GM18951 (cell line): ENCODE data around the gene FAM13A.
"Not testable (repeated sequence)": the region's sequence is repeated elsewhere in the genome, so short reads cannot be mapped to it uniquely, and the experiment has no call there.

Experiments
- POLR2A ChIP-seq: IDR thresholded peaks from 4 replicates; pipeline ENCODE4 v1.6.1; 2011; ENCODE audit warnings: mild to moderate bottlenecking; ENCODE audit not compliant: insufficient read length, insufficient read depth; ENCODE audit errors: extremely low read depth
- in situ Hi-C: fragments of 300-500 bp; cut with MboI; formaldehyde crosslinking; loops from one replicate; pipeline ENCODE4 v1.12.0; 2022; ENCODE audit warnings: low sequenced_read_pairs, mixed read lengths, inconsistent platforms; ENCODE audit not compliant: unreplicated experiment

The FAM13A gene

DNA sequence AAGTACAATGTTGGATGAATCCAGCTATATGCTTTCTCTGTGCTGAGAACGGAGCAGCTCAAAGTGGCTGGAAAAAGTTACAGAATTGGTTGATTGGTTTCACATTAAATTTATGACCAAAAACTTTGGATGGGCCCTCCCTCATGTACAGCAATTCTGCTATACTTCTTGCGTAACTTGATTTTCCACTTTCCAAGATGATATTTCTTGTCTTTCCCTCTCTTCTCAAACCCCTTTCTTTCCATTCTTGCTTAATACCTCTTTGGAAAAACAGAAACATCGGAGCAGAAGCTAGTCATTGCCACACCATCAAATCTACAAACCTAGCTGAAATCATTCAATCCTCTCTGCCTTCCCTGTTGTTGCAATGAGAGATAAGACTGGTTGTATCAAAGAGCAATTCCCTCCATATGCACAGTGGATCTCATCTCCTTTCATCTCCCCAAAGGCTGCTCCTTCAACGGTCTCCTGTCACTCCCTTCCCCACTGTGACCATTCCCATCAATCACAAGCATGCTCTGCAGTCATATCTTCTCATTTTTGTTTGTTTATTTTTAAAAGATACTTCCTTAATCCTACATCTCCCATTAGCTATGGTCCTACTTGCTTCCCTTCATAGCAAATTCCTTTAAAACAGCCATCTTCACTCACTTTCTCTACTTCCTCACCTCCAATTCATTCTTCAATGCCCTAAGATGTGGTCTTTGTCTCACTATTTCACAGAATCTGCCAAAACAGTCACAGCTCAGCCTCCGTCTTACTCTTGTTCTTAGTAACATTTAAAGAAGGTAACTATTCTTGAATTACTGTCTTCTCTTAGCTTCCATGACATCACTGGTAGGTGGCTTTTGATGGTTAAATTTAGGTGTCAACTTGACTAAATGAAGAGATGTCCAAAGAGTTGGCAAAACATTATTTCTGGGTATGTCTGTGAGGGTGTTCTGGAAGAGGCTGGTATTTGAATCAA, 145.5 kb downstream of the FAM13A start:
- in situ Hi-C loops, result no loop called here
- TF ChIP-seq POLR2A, result no peak

- TF ChIP-seq POLR2A, result no peak
- in situ Hi-C loops, result no loop called here
Measured at GRCh38 chr4:88910101-88910500, 146.9 kb downstream of the FAM13A start.

- in situ Hi-C loops, result no loop called here
- no peak for TF ChIP-seq POLR2A
Measured at GRCh38 chr4:88908521-88908920, 148.5 kb downstream of the FAM13A start.

GRCh38 chr4:88908003-88908402, 149.0 kb downstream of the FAM13A start:
- in situ Hi-C loops, result no loop called here
- TF ChIP-seq POLR2A, result no peak

- in situ Hi-C loops, result no loop called here
- no peak for TF ChIP-seq POLR2A
Measured at GRCh38 chr4:88907478-88907877, 149.5 kb downstream of the FAM13A start.

DNA sequence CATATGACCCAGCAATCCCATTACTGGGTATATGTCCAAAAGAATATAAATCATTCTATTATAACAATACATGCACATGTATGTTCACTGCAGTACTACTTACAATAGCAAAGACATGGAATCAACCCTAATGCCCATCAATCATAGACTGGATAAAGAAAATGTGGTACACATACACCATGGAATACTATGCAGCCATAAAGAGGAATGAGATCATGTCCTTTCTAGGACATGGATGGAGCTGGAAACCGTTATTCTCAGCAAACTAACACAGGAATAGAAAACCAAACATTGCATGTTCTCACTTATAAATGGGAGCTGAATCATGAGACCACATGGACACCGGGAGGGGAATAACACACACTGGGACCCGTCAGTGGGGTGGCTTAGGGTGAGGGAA, 152.7 kb downstream of the FAM13A start:
- in situ Hi-C loops, result not testable (repeated sequence)

- in situ Hi-C loops, result no loop called here
Measured at GRCh38 chr4:88900432-88900831, 156.6 kb downstream of the FAM13A start.

DNA sequence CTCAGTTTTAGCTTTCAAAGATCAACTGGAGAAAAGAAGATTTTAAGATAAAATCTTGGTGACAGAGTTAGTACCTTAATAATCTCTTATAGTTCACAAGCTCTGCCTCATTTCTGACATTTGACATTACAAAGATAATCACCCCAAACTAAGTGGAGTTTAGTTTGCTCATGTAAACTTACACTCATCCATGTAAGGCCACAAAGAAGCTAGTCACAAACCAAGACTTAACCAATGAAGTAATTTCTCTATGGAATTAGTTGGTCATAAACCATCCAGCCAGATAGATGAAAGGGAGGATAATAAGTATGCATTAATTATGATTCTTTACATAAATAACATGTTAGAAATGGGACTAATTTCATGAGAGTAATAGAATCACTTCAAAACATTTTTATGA, 159.2 kb downstream of the FAM13A start:
- TF ChIP-seq POLR2A, result no peak
- in situ Hi-C loops, result no loop called here

More at GRCh38 chr4:88900432-88900831, 156.6 kb downstream of the FAM13A start:
- TF ChIP-seq POLR2A, result no peak

DNA sequence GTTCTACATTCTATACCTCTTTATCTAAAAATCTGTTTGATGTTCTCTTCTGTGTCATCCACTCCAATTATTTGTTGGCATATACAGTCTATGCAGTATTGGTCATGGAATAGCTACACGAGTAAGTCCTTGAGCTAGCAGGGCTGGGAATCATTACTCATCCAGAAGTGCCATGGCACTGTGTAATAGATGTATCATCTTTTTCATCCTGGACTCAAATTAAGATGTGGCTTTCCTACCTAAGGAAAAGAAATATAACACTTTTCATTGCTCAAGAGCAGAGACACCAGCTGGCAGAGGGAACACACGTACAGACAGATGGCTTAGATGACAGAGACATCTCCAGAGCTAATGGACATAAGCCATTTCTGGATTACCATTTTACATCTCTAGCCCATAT, 159.8 kb downstream of the FAM13A start:
- TF ChIP-seq POLR2A, result no peak
- in situ Hi-C loops, result no loop called here

GRCh38 chr4:88893961-88894360, 163.0 kb downstream of the FAM13A start:
- no peak for TF ChIP-seq POLR2A
- in situ Hi-C loops, result no loop called here

- in situ Hi-C loops, result no loop called here
- TF ChIP-seq POLR2A, result no peak
Measured at GRCh38 chr4:88892646-88893045, 164.3 kb downstream of the FAM13A start.

DNA sequence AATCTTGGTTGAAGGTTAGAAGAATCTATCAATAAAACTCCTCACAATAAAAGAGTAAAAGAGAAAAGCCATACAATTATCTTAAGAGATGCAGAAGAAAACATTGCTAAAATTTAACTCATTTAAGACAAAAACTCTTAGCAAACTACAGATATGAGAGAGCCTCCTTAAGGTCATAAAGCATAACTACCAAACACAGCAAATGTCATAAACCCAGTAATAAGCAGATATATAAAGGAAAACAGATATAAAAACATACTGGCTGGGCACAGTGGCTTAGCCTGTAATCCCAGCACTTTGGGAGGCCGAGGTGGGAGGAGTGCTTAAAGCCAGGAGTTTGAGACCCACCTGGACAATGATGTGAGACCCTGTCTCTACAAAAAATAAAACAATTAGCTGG, 165.3 kb downstream of the FAM13A start:
- in situ Hi-C loops, result no loop called here
- no peak for TF ChIP-seq POLR2A

- in situ Hi-C loops, result not testable (repeated sequence)
Measured at GRCh38 chr4:88887409-88887808, 169.6 kb downstream of the FAM13A start.

DNA sequence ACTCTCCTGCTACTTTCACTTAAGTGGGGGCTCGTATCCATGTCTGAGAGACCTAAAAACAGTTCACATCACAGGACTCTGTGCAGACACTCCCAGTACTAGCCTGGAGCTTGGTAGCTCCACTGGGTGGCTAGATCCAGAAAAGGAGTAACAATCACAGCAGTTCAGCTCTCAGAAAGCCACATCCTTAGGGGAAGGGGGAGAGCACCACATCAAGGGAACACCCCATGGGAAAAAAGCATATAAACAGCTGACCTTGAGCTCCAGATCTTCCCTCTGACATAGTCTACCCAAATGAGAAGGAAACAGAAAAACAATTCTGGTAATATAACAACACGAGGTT, 175.8 kb downstream of the FAM13A start:
- in situ Hi-C loops, result no loop called here
- TF ChIP-seq POLR2A, result no peak
